PC-3 (cell line): ENCODE results near the gene LINC00237.
A peak's percentile ranks its signal among the peaks of the same experiment; 100 is the strongest.

ENCODE experiments used
- CTCF ChIP-seq: fragments of 300-600 bp; sonication (generic); conservative IDR thresholded peaks from 2 replicates; pipeline ENCODE4 v1.5.1; 2017; ENCODE audit warnings: antibody characterized with exemption, low read depth, mild to moderate bottlenecking, low read length
- EZH2 ChIP-seq: fragments of 300-600 bp; sonication (generic); IDR thresholded peaks from one replicate; pipeline ENCODE4 v1.6.1; 2017; ENCODE audit warnings: antibody characterized with exemption, mild to moderate bottlenecking, low read length; ENCODE audit not compliant: unreplicated experiment

- TF ChIP-seq CTCF (peak; percentile 32), EZH2 (no peak)
These were observed 53.0 kb downstream of the LINC00237 start for GRCh38 chr20:21053002-21053762.
